Natural killer cell (primary cell): ENCODE results near the gene CEBPZ. TPM values are rescaled to one million over a fixed set of nuclear protein-coding genes. Genes with fewer than 3 reads are reported as not detected.

Experiments
- ATAC-seq, 3 donors: fragments of 150-1000 bp in 2 of 3; fragments of 200-7000 bp in 1 of 3; cut with Tn5 transposase; 1 replicate in 1 of 3; 2 replicates in 2 of 3; pipeline ENCODE4 v1.10.0; 2021; ENCODE audit warnings: mild to moderate bottlenecking in 2 of 3, moderate library complexity in 2 of 3
- DNase-seq, 2 donors: peaks; one replicate each; pipeline versions ENCODE4 v3.0.0 to v3.0.0-alpha.2; 2013 to 2021; ENCODE audit warnings: mixed read lengths in 1 of 2
- H3K27ac ChIP-seq: one replicate; pipeline ENCODE4 v1.5.1; 2013; ENCODE audit warnings: mild to moderate bottlenecking, low read length
- H3K27me3 ChIP-seq: one replicate; pipeline ENCODE4 v1.6.1; 2013; ENCODE audit warnings: low read length; ENCODE audit not compliant: control insufficient read depth, insufficient read depth
- H3K36me3 ChIP-seq: one replicate; pipeline ENCODE4 v1.6.1; 2013; ENCODE audit warnings: low read length; ENCODE audit not compliant: control insufficient read depth, insufficient read depth
- H3K4me1 ChIP-seq: one replicate; pipeline ENCODE4 v1.6.1; 2013; ENCODE audit warnings: low read length; ENCODE audit not compliant: control insufficient read depth, insufficient read depth
- H3K4me3 ChIP-seq: one replicate; pipeline ENCODE4 v1.5.1; 2013; ENCODE audit warnings: low read length
- H3K9me3 ChIP-seq: one replicate; pipeline ENCODE4 v1.6.1; 2013; ENCODE audit warnings: low read length; ENCODE audit not compliant: control insufficient read depth, insufficient read depth
- H3K27ac Mint-ChIP-seq, 2 donors: one replicate each; pipeline ENCODE4 v1.8.0; 2022; ENCODE audit warnings: mild to moderate bottlenecking in 2 of 2, mixed read lengths in 2 of 2, moderate library complexity in 1 of 2
- H3K27me3 Mint-ChIP-seq, 2 donors: one replicate each; pipeline ENCODE4 v1.8.0; 2022; ENCODE audit warnings: low read depth in 2 of 2, mixed read lengths in 2 of 2
- H3K36me3 Mint-ChIP-seq: one replicate; pipeline ENCODE4 v1.8.0; 2022; ENCODE audit warnings: mixed read lengths
- H3K4me1 Mint-ChIP-seq, 2 donors: one replicate each; pipeline ENCODE4 v1.8.0; 2022; ENCODE audit warnings: mixed read lengths in 2 of 2
- H3K4me3 Mint-ChIP-seq: one replicate; pipeline ENCODE4 v1.8.0; 2022; ENCODE audit warnings: mild to moderate bottlenecking, moderate library complexity, mixed read lengths
- H3K9me3 Mint-ChIP-seq, 2 donors: one replicate each; pipeline ENCODE4 v1.8.0; 2022; ENCODE audit warnings: mixed read lengths in 2 of 2
- WGBS: methylation state at CpG from one replicate; pipeline ENCODE4 v1.1.7; 2013; ENCODE audit warnings: missing lambda C conversion rate; ENCODE audit not compliant: insufficient coverage; 5-methylcytosine and 5-hydroxymethylcytosine counted together
- intact Hi-C: fragments of 100-400 bp; cut with micrococcal nuclease; formaldehyde crosslinking; loops from one replicate; pipeline ENCODE4 v1.14.2; 2022
- total RNA-seq, 4 donors: library from RNA; stranded (reverse); fragments of 120-200 nt in 1 of 4; gene quantifications; one replicate each; pipeline versions ENCODE4 v1.2.3 to v1.2.4, GENCODE V29; 2013 to 2022
- TF ChIP-seq, protein P1 (sequence below): fragments of 200-600 bp; IDR thresholded peaks from one replicate; pipeline ENCODE4 v1.8.0; 2022; ENCODE audit warnings: antibody characterized with exemption

The CEBPZ gene
- total RNA-seq, 3 donors from 2014 or later (not counting 1 experiment from before 2014, with no cell fraction given): 51.0 to 58.1 (median 54.5) TPM

- Histone ChIP-seq H3K4me3 (no peak overlapping the region), H3K4me1 (no peaks in the 10 kb centered on the region), H3K9me3 (no peaks in the 10 kb centered on the region), H3K27ac (no peak overlapping the region), H3K27me3 (no peaks in the 10 kb centered on the region), H3K36me3 (no peaks in the 10 kb centered on the region)
- Mint-ChIP-seq H3K4me3 (no peak overlapping the region), H3K27me3 (peaks cover 28 to 42% of the 10 kb centered on the region in 2 donors), H3K36me3 (no peaks in the 10 kb centered on the region), H3K4me1 (no peaks in the 10 kb centered on the region), H3K9me3 (no peaks in the 10 kb centered on the region), H3K27ac (no peak overlapping the region)
- intact Hi-C loops: no loop called here
- DNase-seq (no peak), ATAC-seq (no peak)
- 94% methylated on average over 5 of the region's 5 CpGs for WGBS
- TF ChIP-seq, protein P1, sequence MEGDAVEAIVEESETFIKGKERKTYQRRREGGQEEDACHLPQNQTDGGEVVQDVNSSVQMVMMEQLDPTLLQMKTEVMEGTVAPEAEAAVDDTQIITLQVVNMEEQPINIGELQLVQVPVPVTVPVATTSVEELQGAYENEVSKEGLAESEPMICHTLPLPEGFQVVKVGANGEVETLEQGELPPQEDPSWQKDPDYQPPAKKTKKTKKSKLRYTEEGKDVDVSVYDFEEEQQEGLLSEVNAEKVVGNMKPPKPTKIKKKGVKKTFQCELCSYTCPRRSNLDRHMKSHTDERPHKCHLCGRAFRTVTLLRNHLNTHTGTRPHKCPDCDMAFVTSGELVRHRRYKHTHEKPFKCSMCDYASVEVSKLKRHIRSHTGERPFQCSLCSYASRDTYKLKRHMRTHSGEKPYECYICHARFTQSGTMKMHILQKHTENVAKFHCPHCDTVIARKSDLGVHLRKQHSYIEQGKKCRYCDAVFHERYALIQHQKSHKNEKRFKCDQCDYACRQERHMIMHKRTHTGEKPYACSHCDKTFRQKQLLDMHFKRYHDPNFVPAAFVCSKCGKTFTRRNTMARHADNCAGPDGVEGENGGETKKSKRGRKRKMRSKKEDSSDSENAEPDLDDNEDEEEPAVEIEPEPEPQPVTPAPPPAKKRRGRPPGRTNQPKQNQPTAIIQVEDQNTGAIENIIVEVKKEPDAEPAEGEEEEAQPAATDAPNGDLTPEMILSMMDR: no peak
Measured at GRCh38 chr2:37180640-37181039, 50.8 kb downstream of the CEBPZ start.

- no peaks in the 10 kb centered on the region for H3K36me3 Mint-ChIP-seq
- ATAC-seq (no peak), DNase-seq (no peak)
- H3K27ac ChIP-seq: no peak overlapping the region
- intact Hi-C loops: no loop called here
- H3K9me3 ChIP-seq: no peaks in the 10 kb centered on the region
- 82% methylated on average over 4 of the region's 4 CpGs for WGBS
- no peaks in the 10 kb centered on the region for H3K4me1 Mint-ChIP-seq
- H3K4me3 ChIP-seq: no peak overlapping the region
- H3K36me3 ChIP-seq: no peaks in the 10 kb centered on the region
- no peak overlapping the region for H3K4me3 Mint-ChIP-seq
- peaks cover 28 to 42% of the 10 kb centered on the region in 2 donors for H3K27me3 Mint-ChIP-seq
- TF ChIP-seq, protein P1: no peak
- no peaks in the 10 kb centered on the region for H3K27me3 ChIP-seq
- no peaks in the 10 kb centered on the region for H3K4me1 ChIP-seq
- no peaks in the 10 kb centered on the region for H3K9me3 Mint-ChIP-seq
- no peak overlapping the region for H3K27ac Mint-ChIP-seq
Measured at GRCh38 chr2:37180006-37180639, 51.3 kb downstream of the CEBPZ start.

DNA sequence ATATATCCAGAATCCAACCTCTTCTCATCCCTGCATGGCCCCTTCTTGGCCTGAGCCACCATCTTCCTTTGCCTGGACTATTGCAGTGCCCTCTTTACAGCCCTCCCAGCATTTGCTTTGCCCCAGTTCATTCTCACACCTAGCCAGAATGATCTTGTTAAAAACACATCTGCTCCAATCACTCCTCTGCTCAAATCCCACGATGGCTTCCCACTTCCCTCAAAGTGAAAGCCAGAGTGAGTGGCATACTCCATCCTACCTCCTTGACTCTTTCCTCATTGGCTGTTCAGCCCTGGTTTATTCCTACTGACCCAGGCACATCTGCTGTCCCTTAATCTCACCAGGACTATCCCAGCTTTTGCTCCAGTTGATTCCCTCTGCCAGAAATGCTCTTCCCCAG, 57.7 kb downstream of the CEBPZ start:
- TF ChIP-seq, protein P1: no peak
- Mint-ChIP-seq H3K4me3 (no peak overlapping the region), H3K27me3 (peaks cover 0 to 10% of the 10 kb centered on the region in 2 donors), H3K27ac (no peak overlapping the region), H3K9me3 (no peaks in the 10 kb centered on the region), H3K36me3 (no peaks in the 10 kb centered on the region), H3K4me1 (no peaks in the 10 kb centered on the region)
- H3K27ac ChIP-seq: no peak overlapping the region
- no peaks in the 10 kb centered on the region for H3K27me3 ChIP-seq
- no peak overlapping the region for H3K4me3 ChIP-seq
- no peaks in the 10 kb centered on the region for H3K36me3 ChIP-seq
- 82% methylated on average over 1 of the region's 1 CpG for WGBS
- no peaks in the 10 kb centered on the region for H3K4me1 ChIP-seq
- intact Hi-C loops: no loop called here
- no peak for DNase-seq
- no peaks in the 10 kb centered on the region for H3K9me3 ChIP-seq
- no peak for ATAC-seq

DNA sequence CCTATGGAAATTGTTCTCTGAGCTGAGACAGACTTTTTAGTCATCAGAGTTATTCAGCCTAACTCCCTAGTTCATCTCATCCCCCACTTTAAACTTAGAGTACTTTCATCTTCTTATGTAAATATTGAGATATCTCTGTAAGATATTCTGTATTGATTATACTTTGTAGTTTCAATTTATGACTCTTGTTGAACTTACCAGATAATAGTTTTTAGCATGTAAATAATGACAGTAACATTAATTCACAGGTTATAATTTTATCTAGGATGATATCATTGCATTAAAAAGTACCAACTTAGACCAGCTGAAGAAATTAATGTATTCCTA, 59.8 kb downstream of the CEBPZ start:
- Mint-ChIP-seq H3K27me3 (peaks cover 0 to 2% of the 10 kb centered on the region in 2 donors), H3K4me1 (no peaks in the 10 kb centered on the region)
- TF ChIP-seq, protein P1: no peak

More for the DNA sequence above, 59.8 kb downstream of the CEBPZ start:
- intact Hi-C loops: no loop called here
- no peaks in the 10 kb centered on the region for H3K9me3 Mint-ChIP-seq
- H3K36me3 ChIP-seq: no peaks in the 10 kb centered on the region
- no peaks in the 10 kb centered on the region for H3K4me1 ChIP-seq
- H3K4me3 Mint-ChIP-seq: no peak overlapping the region
- ATAC-seq (no peak), DNase-seq (no peak)
- H3K27ac Mint-ChIP-seq: no peak overlapping the region
- H3K4me3 ChIP-seq: no peak overlapping the region
- H3K36me3 Mint-ChIP-seq: no peaks in the 10 kb centered on the region
- H3K27me3 ChIP-seq: no peaks in the 10 kb centered on the region
- no peak overlapping the region for H3K27ac ChIP-seq
- no peaks in the 10 kb centered on the region for H3K9me3 ChIP-seq
